Activated CD4-positive, alpha-beta T cell treated with anti-CD3 and anti-CD28 coated beads for 48 hours (primary cell): ENCODE data around the gene VMP1.
"Not testable (repeated sequence)": the region's sequence is repeated elsewhere in the genome, so short reads cannot be mapped to it uniquely, and the experiment has no call there.

Experiments
- DNase-seq: peaks from one replicate; pipeline ENCODE4 v3.0.0-alpha.2; 2020

Gene VMP1

GRCh38 chr17:59842901-59843652 lies 135.6 kb downstream of the VMP1 start:
- peak; percentile 81 for DNase-seq

- no peak for DNase-seq
Observed at GRCh38 chr17:59844884-59845594, 137.6 kb downstream of the VMP1 start.

- DNase-seq: peak; percentile 59
Observed at GRCh38 chr17:59845595-59846393, 138.3 kb downstream of the VMP1 start.

- DNase-seq: no peak
Observed at GRCh38 chr17:59846394-59847165, 139.1 kb downstream of the VMP1 start.

GRCh38 chr17:59848385-59848668 lies 140.9 kb downstream of the VMP1 start:
- no peak for DNase-seq

- peak; percentile 76 for DNase-seq
Observed at GRCh38 chr17:59848778-59849177, 141.3 kb downstream of the VMP1 start.

GRCh38 chr17:59850311-59850710 lies 142.9 kb downstream of the VMP1 start:
- not testable (repeated sequence) for DNase-seq

- DNase-seq: no peak
Observed at GRCh38 chr17:59851439-59852375, 144.3 kb downstream of the VMP1 start.

- not testable (repeated sequence) for DNase-seq
Observed at GRCh38 chr17:59852847-59853167, 145.4 kb downstream of the VMP1 start.

- peak; percentile 78 for DNase-seq
Observed at GRCh38 chr17:59853168-59853918, 145.9 kb downstream of the VMP1 start.

GRCh38 chr17:59853919-59854729 lies 146.7 kb downstream of the VMP1 start:
- not testable (repeated sequence) for DNase-seq

GRCh38 chr17:59856859-59857794 lies 149.7 kb downstream of the VMP1 start:
- no peak for DNase-seq

GRCh38 chr17:59858167-59858816 lies 150.8 kb downstream of the VMP1 start:
- no peak for DNase-seq

- no peak for DNase-seq
Observed at GRCh38 chr17:59858932-59859331, 151.5 kb downstream of the VMP1 start.

GRCh38 chr17:59859444-59860025 lies 152.1 kb downstream of the VMP1 start:
- DNase-seq: no peak

GRCh38 chr17:59863616-59864015 lies 156.2 kb downstream of the VMP1 start:
- DNase-seq: no peak

GRCh38 chr17:59869941-59870218 lies 162.4 kb downstream of the VMP1 start:
- DNase-seq: no peak

GRCh38 chr17:59870482-59870881 lies 163.0 kb downstream of the VMP1 start:
- no peak for DNase-seq
